IPS-NIHi11 (cell line): ENCODE data around the gene SNCB.

Experiments
- DNase-seq: peaks from one replicate; pipeline ENCODE4 v3.0.0; 2012; ENCODE audit warnings: mixed read lengths, low spot score

Gene SNCB

GRCh38 chr5:176574297-176574591 is 56.1 kb downstream of the SNCB start:
- no peak for DNase-seq

GRCh38 chr5:176573564-176574296 is 56.6 kb downstream of the SNCB start:
- DNase-seq: peak; percentile 85
